ENCODE measurements around the gene IER5L. TPM values are rescaled to one million over a fixed set of nuclear protein-coding genes. Genes with fewer than 3 reads are reported as not detected.
A peak's percentile ranks its signal among the peaks of the same experiment; 100 is the strongest.

Gene IER5L
- polyA plus RNA-seq, 1 of the 3 experiments (the other 2 are of a cell fraction), result 16.2 TPM

DNA sequence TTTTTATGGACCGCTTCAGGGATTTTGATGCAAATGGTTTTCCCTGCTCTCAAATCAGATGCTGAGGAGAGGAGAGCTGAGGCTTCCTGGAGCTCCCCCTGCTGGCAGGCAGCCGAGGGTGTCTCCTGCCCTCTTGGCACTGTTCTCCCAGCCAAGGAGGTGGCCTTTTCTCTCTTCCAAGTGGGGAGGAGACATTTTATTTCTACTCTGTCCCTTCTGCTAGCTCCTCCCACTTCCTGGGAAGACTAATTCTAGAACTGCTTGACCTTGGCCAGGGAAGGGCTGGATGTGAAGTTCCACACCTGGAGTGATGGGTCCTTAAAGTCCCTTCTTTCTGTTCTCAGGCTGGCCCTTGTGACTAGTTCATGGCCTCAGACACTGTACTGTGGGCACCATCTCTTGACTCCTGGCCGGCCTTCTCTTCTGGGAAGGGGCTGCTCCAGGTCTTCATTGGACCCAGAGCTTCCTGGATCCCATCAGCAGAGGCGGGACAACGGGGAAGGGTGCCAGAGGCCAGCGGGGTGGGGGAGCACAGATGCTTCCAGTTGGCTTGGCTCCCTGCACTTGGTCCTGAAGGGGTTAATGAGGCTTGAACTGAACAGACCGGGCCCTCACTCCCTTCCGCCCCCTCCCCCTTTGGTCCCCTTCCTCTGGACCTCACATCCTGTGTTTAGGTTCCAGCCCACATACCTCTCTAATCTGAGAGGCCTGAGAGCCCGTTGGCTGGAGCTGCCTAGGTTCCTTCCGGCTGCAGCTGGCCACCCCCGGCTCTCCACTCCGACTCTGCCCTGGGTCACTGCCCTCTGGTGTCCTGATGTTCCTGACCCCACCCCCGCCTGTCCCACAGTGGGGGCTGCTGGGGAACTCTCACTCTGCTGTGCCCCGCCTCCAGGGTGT lies 34.8 kb downstream of the IER5L start (continued):
- no peak for TF ChIP-seq SIN3A (IDR thresholded peaks at IDR 0.05; ENCODE audit: borderline replicate concordance, low read depth, low read length)
- TF ChIP-seq GATA2 (CRISPR knock-in tag; IDR thresholded peaks at IDR 0.05), result no peak
- TF ChIP-seq, protein P1, sequence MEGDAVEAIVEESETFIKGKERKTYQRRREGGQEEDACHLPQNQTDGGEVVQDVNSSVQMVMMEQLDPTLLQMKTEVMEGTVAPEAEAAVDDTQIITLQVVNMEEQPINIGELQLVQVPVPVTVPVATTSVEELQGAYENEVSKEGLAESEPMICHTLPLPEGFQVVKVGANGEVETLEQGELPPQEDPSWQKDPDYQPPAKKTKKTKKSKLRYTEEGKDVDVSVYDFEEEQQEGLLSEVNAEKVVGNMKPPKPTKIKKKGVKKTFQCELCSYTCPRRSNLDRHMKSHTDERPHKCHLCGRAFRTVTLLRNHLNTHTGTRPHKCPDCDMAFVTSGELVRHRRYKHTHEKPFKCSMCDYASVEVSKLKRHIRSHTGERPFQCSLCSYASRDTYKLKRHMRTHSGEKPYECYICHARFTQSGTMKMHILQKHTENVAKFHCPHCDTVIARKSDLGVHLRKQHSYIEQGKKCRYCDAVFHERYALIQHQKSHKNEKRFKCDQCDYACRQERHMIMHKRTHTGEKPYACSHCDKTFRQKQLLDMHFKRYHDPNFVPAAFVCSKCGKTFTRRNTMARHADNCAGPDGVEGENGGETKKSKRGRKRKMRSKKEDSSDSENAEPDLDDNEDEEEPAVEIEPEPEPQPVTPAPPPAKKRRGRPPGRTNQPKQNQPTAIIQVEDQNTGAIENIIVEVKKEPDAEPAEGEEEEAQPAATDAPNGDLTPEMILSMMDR (IDR thresholded peaks at IDR 0.05), result peak; percentile 96
- TF ChIP-seq, protein P2, sequence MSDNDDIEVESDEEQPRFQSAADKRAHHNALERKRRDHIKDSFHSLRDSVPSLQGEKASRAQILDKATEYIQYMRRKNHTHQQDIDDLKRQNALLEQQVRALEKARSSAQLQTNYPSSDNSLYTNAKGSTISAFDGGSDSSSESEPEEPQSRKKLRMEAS (IDR thresholded peaks at IDR 0.05; ENCODE audit: low read depth), result peak; percentile 37; the same call in 1 of the 2 replicates

DNA sequence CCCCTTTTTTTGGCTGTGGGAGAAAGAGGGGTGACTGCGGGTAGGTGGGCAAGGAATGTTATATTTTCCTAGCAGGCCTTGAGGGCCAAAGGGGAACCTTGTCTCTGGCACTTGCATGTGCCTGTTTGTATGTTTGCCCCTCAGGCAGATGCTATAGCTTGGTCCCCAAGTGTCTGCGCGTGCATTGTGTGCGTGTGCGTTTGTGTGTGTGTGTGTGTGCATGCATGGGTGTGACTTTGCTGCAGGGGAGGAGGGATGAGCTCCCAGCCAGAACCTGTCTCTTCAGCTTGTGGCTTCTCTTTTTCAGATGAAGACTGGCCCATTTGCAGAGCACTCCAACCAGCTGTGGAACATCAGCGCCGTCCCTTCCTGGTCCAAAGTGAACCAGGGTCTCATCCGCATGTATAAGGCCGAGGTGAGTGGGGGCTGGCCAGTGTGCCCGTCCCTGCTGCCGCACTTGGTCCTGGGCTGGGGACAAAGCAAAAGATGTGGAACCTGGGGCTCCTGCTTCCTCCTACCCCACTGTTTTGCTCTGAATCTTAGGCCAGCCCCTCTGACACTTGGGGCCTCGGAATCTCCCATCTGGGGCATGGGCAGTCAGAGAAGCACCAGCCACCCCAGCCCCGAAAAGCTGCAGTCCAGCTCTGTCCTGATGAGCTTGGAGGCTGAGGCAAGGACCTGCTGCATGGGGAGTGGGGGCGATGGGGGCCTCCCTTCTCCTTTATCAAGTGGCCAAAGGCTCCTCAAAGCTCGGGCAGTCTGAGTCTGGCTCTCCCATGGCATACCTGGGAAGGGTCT lies 35.7 kb downstream of the IER5L start:
- H3K9me3 ChIP-seq, result no peaks in the 10 kb centered on the region
- H3K27ac ChIP-seq (ENCODE audit: low read depth in 2 of 2, low read length in 1 of 2), result peak overlapping the region; percentile 99 to 100
- TF ChIP-seq POLR2AphosphoS5 (IDR thresholded peaks at IDR 0.05; ENCODE audit: low read depth, low read length), result no peak
- no peak for TF ChIP-seq RCOR1 (IDR thresholded peaks at IDR 0.05; ENCODE audit: low read length)
- TF ChIP-seq, protein P1 (IDR thresholded peaks at IDR 0.05), result no peak
- TF ChIP-seq EP300 (IDR thresholded peaks at IDR 0.05; ENCODE audit: borderline replicate concordance in 1 of 2, low read depth in 1 of 2, low read length in 1 of 2), result no peak
- TF ChIP-seq NFIC (IDR thresholded peaks at IDR 0.05; ENCODE audit: borderline replicate concordance), result no peak
- no peak for TF ChIP-seq ELF1 (IDR thresholded peaks at IDR 0.05)
- no peak for TF ChIP-seq RXRA (IDR thresholded peaks at IDR 0.05; ENCODE audit: borderline replicate concordance, low read depth)
- no peak for TF ChIP-seq EZH2phosphoT487 (IDR thresholded peaks at IDR 0.05; ENCODE audit: borderline replicate concordance, low read depth)
- no peak for TF ChIP-seq MEF2A (IDR thresholded peaks at IDR 0.05; ENCODE audit: borderline replicate concordance, low read depth)
- TF ChIP-seq NRF1 (IDR thresholded peaks at IDR 0.05; ENCODE audit: low read depth, low read length), result no peak
- no peak for TF ChIP-seq TAF1 (IDR thresholded peaks at IDR 0.05; ENCODE audit: borderline replicate concordance, low read depth, low read length)
- TF ChIP-seq TEAD4 (IDR thresholded peaks at IDR 0.05; ENCODE audit: borderline replicate concordance, insufficient read depth), result no peak
- peaks cover 34% of the 10 kb centered on the region for H3F3A ChIP-seq (replicated peaks; ENCODE audit: insufficient read depth)
- no peak for DNase-seq
- WGBS (ENCODE audit: low lambda C conversion rate), result 97% methylated on average over 12 of the region's 15 CpGs
- H2AFZ ChIP-seq (ENCODE audit: low read depth), result no peak overlapping the region
- no peaks in the 10 kb centered on the region for H4K20me1 ChIP-seq (ENCODE audit: insufficient read depth)
- H3K4me1 ChIP-seq (ENCODE audit: control insufficient read depth in 1 of 2, insufficient read depth in 2 of 2, low read depth in 1 of 2, low read length in 1 of 2), result peaks cover 56 to 72% of the 10 kb centered on the region in 2 experiments; a peak in 3 of 4 replicates
- H3K79me2 ChIP-seq (ENCODE audit: insufficient read depth), result peaks cover 62% of the 10 kb centered on the region
- peak overlapping the region in 1 of 2 experiments; percentile 18; a peak in 1 of 4 replicates for H3K4me3 ChIP-seq (ENCODE audit: low read depth in 2 of 2, low read length in 1 of 2)
- POLR2A ChIA-PET, result interaction anchor here (0.5 to 1.5 kb wide), 4 partner anchors 11 to 483 kb away, joined by 3 to 6 read pairs (median 4); partner anchors contain the start of gene NTMT1
- H3K27me3 ChIP-seq (ENCODE audit: insufficient read depth), result no peaks in the 10 kb centered on the region
- H3K9ac ChIP-seq, result peak overlapping the region; percentile 99; the same call in 1 of the 2 replicates
- no peaks in the 10 kb centered on the region for H3K9me2 ChIP-seq
- H3K4me2 ChIP-seq, result peak overlapping the region; percentile 95
- peaks cover 21 to 26% of the 10 kb centered on the region in 2 experiments for H3K36me3 ChIP-seq (replicated peaks in 1 of 2; ENCODE audit: control insufficient read depth in 1 of 2, insufficient read depth in 2 of 2, low read length in 1 of 2)
- CTCF ChIA-PET, result interaction anchor here (0.5 to 10.9 kb wide), 36 partner anchors 11 to 925 kb away, joined by 3 to 235 read pairs (median 4); partner anchors contain the start of genes C9orf50 and NTMT1

Measured in SK-N-SH (cell line).